ENCODE results near the gene PRM2. TPM values are rescaled to one million over a fixed set of nuclear protein-coding genes. Genes with fewer than 3 reads are reported as not detected.

The PRM2 gene
- total RNA-seq, 2 donors from 2014 or later: 343 TPM; not detected in 1

DNA sequence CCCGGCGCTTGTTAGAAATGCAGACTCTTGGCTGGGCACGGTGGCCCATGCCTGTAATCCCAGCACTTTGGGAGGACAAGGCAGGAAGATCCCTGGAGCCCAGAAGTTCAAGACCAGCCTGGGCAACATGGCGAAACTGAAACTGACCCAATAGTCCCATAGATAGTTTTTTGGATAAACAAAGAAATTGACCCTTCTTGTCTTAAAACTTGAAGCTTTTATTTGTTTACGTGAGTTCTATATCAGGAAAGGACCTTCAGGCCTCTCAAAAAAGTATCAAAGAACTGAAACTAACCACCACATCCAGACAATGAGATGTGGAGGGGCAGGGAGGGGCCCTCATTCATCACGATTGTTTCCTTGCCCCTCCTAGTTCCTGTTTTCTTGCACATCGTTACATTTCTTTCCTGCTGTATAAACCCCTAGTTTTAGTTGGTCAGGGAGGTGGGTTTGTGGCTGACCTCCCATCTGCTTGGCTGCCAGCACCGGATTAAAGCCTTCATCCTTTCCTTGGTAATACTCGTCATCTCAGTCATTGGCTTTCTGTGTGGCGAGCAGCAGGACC, 34.8 kb upstream of the PRM2 start:
- Histone ChIP-seq H3K36me3 (no peaks in the 10 kb centered on the region), H3K4me3 (no peak overlapping the region), H3K27ac (no peak overlapping the region), H3K27me3 (replicated peaks; ENCODE audit: insufficient read depth) (no peaks in the 10 kb centered on the region), H3K4me1 (replicated peaks) (no peaks in the 10 kb centered on the region), H3K9me3 (no peaks in the 10 kb centered on the region)
- intact Hi-C loops (cut with DNase I): no loop called here
- no peak for DNase-seq (ENCODE audit: low spot score)
- TF ChIP-seq POLR2AphosphoS5 (IDR thresholded peaks at IDR 0.05): no peak
- TF ChIP-seq, protein P1, sequence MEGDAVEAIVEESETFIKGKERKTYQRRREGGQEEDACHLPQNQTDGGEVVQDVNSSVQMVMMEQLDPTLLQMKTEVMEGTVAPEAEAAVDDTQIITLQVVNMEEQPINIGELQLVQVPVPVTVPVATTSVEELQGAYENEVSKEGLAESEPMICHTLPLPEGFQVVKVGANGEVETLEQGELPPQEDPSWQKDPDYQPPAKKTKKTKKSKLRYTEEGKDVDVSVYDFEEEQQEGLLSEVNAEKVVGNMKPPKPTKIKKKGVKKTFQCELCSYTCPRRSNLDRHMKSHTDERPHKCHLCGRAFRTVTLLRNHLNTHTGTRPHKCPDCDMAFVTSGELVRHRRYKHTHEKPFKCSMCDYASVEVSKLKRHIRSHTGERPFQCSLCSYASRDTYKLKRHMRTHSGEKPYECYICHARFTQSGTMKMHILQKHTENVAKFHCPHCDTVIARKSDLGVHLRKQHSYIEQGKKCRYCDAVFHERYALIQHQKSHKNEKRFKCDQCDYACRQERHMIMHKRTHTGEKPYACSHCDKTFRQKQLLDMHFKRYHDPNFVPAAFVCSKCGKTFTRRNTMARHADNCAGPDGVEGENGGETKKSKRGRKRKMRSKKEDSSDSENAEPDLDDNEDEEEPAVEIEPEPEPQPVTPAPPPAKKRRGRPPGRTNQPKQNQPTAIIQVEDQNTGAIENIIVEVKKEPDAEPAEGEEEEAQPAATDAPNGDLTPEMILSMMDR (IDR thresholded peaks at IDR 0.05): no peak
- WGBS: 80% methylated on average over 10 of the region's 10 CpGs

GRCh38 chr16:11310634-11310977, 34.3 kb upstream of the PRM2 start:
- Histone ChIP-seq H3K27me3 (replicated peaks; ENCODE audit: insufficient read depth) (no peaks in the 10 kb centered on the region), H3K4me1 (replicated peaks) (no peaks in the 10 kb centered on the region), H3K9me3 (no peaks in the 10 kb centered on the region), H3K4me3 (no peak overlapping the region), H3K36me3 (no peaks in the 10 kb centered on the region), H3K27ac (no peak overlapping the region)
- intact Hi-C loops (cut with DNase I): no loop called here
- TF ChIP-seq, protein P1 (IDR thresholded peaks at IDR 0.05): no peak
- TF ChIP-seq POLR2AphosphoS5 (IDR thresholded peaks at IDR 0.05): no peak
- no peak for TF ChIP-seq POLR2A (IDR thresholded peaks at IDR 0.05)
- WGBS: 97% methylated on average over 3 of the region's 3 CpGs
- no peak for DNase-seq (ENCODE audit: low spot score)

DNA sequence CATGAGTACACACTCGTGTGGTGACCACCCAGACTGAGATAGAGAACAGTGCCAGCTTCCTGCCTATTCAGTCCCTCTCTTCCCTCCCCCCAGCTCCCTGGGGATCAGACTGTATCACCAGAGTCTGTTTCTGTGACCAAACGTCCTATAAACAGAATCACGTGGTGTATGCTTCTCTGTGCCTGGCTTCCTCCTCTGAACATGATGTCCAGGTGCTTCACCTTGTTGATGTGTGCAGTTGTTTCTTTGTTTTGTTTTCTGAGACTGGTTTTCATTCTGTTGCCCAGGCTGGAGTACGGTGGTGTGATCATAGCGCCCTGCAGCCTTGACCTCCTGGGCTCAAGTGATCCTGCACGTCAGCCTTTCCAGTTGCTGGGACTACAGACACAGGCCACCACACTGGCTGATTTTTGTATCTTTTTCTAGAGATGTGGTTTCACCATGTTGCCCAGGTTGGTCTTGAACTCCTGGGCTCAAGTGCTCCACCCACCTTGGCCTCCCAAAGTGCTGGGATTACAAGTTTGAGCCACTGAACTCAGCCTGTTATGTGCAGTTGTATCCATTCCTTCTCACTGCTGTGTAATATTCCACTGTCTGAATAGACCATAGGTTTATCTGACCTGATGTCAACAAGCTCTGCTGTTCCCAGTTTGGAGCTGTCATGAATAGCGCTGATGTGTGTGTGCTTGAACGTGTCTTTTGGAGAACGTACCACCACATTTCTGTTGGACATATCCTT, 33.8 kb upstream of the PRM2 start:
- 68% methylated on average over 9 of the region's 9 CpGs for WGBS
- TF ChIP-seq POLR2AphosphoS5 (IDR thresholded peaks at IDR 0.05) (no peak), POLR2A (IDR thresholded peaks at IDR 0.05) (no peak)
- TF ChIP-seq, protein P1 (IDR thresholded peaks at IDR 0.05): no peak
- intact Hi-C loops (cut with DNase I): no loop called here

GRCh38 chr16:11308493-11309283, 32.4 kb upstream of the PRM2 start:
- Histone ChIP-seq H3K36me3 (no peaks in the 10 kb centered on the region), H3K4me1 (replicated peaks) (no peaks in the 10 kb centered on the region), H3K4me3 (no peak overlapping the region), H3K9me3 (no peaks in the 10 kb centered on the region), H3K27me3 (replicated peaks; ENCODE audit: insufficient read depth) (no peaks in the 10 kb centered on the region), H3K27ac (no peak overlapping the region)
- DNase-seq (ENCODE audit: low spot score): no peak
- TF ChIP-seq POLR2A (IDR thresholded peaks at IDR 0.05) (no peak), POLR2AphosphoS5 (IDR thresholded peaks at IDR 0.05) (no peak)
- TF ChIP-seq, protein P1 (IDR thresholded peaks at IDR 0.05): no peak
- intact Hi-C loops (cut with DNase I): no loop called here
- WGBS: 73% methylated on average over 15 of the region's 15 CpGs

More for the DNA sequence above, 33.8 kb upstream of the PRM2 start:
- Histone ChIP-seq H3K27ac (no peak overlapping the region), H3K4me3 (no peak overlapping the region), H3K36me3 (no peaks in the 10 kb centered on the region), H3K9me3 (no peaks in the 10 kb centered on the region), H3K27me3 (replicated peaks; ENCODE audit: insufficient read depth) (no peaks in the 10 kb centered on the region), H3K4me1 (replicated peaks) (no peaks in the 10 kb centered on the region)
- DNase-seq (ENCODE audit: low spot score): no peak

All from prostate gland (tissue), 2 donors.